Neutrophil (primary cell): Measurements from ENCODE around the gene STIM2.

Experiments
- H3K27ac ChIP-seq: fragments of 200-600 bp; sonication (generic); 2 replicates; pipeline ENCODE4 v1.5.1; 2016; ENCODE audit warnings: mild to moderate bottlenecking, moderate library complexity
- H3K27me3 ChIP-seq: fragments of 200-600 bp; sonication (generic); 2 replicates; pipeline ENCODE4 v1.6.0; 2016; ENCODE audit warnings: mild to moderate bottlenecking
- H3K36me3 ChIP-seq: fragments of 200-600 bp; sonication (generic); 2 replicates; pipeline ENCODE4 v1.5.1; 2017
- H3K4me1 ChIP-seq, 2 experiments: fragments of 200-600 bp in 1 of 2; sonication (generic) in 1 of 2; 1 replicate in 1 of 2; 2 replicates in 1 of 2; pipeline versions ENCODE4 v1.5.1 to v1.6.1; 2013 to 2016; ENCODE audit warnings: low read depth in 1 of 2, low read length in 1 of 2, mild to moderate bottlenecking in 1 of 2, moderate library complexity in 1 of 2; ENCODE audit not compliant: control insufficient read depth in 1 of 2, insufficient read depth in 1 of 2
- H3K4me3 ChIP-seq, 2 experiments: fragments of 200-600 bp in 1 of 2; sonication (generic) in 1 of 2; 1 replicate in 1 of 2; 2 replicates in 1 of 2; pipeline ENCODE4 v1.5.1; 2013 to 2016; ENCODE audit warnings: low read depth in 1 of 2, low read length in 1 of 2, mild to moderate bottlenecking in 1 of 2, moderate library complexity in 1 of 2
- H3K9me3 ChIP-seq: fragments of 200-600 bp; sonication (generic); 2 replicates; pipeline ENCODE4 v1.5.1; 2016
- TF ChIP-seq, protein P1 (sequence below): fragments of 200-600 bp; sonication (generic); IDR thresholded peaks from 2 replicates; pipeline ENCODE4 v1.5.1; 2016; ENCODE audit warnings: antibody characterized with exemption

The STIM2 gene

DNA sequence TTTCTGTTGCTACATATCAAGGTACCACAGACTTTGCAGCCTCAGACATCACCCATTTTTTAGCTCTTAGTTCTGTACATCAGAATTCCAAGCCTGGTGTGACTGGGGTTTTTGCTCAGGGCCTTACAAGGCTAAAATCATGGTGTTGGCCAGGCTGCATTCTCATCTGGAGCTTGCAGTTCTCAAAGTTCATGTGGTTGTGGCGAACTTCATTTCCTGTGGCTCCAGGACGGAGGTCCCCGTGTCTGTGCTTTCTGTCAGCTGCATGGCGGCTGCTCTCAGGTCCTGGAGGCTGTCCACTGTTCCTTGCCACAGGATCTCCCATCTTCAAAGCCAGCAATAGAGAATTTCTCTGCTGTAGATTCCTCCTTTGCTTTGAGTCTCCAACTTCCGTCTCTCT, 157.4 kb downstream of the STIM2 start:
- H3K9me3 ChIP-seq: no peaks in the 10 kb centered on the region
- no peaks in the 10 kb centered on the region for H3K4me1 ChIP-seq
- no peak overlapping the region for H3K4me3 ChIP-seq
- H3K27ac ChIP-seq: no peak overlapping the region
- H3K36me3 ChIP-seq: peaks cover 49% of the 10 kb centered on the region
- no peaks in the 10 kb centered on the region for H3K27me3 ChIP-seq
- TF ChIP-seq, protein P1, sequence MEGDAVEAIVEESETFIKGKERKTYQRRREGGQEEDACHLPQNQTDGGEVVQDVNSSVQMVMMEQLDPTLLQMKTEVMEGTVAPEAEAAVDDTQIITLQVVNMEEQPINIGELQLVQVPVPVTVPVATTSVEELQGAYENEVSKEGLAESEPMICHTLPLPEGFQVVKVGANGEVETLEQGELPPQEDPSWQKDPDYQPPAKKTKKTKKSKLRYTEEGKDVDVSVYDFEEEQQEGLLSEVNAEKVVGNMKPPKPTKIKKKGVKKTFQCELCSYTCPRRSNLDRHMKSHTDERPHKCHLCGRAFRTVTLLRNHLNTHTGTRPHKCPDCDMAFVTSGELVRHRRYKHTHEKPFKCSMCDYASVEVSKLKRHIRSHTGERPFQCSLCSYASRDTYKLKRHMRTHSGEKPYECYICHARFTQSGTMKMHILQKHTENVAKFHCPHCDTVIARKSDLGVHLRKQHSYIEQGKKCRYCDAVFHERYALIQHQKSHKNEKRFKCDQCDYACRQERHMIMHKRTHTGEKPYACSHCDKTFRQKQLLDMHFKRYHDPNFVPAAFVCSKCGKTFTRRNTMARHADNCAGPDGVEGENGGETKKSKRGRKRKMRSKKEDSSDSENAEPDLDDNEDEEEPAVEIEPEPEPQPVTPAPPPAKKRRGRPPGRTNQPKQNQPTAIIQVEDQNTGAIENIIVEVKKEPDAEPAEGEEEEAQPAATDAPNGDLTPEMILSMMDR: no peak

DNA sequence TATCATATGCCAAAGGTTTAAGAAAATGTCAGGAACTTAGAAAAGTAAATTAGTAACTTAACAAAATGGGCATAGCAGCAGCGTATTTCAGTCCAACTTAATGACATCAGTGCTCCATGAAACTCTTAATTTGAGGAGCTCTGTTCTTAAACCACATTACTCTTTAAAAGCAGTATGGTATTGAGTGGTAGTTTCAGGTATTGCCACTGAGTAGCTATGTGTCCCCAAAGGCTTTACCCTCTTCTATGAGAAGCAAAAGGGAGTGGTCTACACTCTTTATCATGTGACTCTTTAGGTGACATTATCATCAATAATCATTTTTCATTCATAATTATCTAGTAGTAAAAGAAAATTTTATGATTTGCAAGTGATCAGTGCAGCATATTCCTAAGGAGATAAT, 158.3 kb downstream of the STIM2 start:
- H3K27me3 ChIP-seq: no peaks in the 10 kb centered on the region
- TF ChIP-seq, protein P1: no peak
- no peak overlapping the region for H3K4me3 ChIP-seq
- H3K36me3 ChIP-seq: peaks cover 57% of the 10 kb centered on the region
- no peaks in the 10 kb centered on the region for H3K9me3 ChIP-seq
- no peak overlapping the region for H3K27ac ChIP-seq
- H3K4me1 ChIP-seq: no peaks in the 10 kb centered on the region

DNA sequence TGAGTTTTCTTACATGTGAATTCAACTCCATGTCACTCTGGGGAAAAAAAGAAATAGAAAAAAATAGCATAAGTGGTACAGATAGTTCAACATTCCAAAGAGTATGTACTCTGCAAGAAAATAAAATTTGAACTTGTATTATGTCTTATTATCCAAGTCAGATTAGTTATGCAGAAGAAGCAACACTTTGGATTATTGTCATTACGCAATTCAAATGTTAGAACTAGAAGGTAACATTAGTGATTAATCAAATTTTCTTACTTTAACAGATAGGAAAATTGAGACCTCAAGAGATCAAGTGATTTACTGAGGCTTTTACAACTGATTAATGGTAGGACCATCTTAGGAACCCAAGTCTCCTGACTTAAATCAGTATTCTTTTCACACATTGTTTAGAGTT, 159.1 kb downstream of the STIM2 start:
- no peaks in the 10 kb centered on the region for H3K9me3 ChIP-seq
- no peaks in the 10 kb centered on the region for H3K4me1 ChIP-seq
- H3K27me3 ChIP-seq: no peaks in the 10 kb centered on the region
- no peak overlapping the region for H3K27ac ChIP-seq
- TF ChIP-seq, protein P1: no peak
- peaks cover 60% of the 10 kb centered on the region for H3K36me3 ChIP-seq
- H3K4me3 ChIP-seq: no peak overlapping the region

DNA sequence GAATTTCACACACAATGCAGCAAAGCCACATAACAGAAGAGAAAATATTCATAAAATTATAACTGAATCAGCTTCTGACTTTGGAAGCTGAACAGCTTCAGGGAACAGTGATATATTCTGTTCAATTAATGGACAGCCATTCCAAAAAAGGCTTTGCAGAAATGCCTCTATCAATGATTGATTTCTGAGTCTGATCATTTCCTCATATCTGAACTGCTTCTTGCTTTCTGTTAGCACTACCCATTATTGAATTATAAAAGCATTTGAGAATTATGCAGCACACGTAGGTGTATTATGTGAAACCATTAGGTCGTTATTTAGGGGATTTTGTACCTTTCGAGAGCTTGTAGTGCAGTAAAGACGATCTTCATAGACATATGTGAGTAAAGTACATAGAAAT, 159.6 kb downstream of the STIM2 start:
- Histone ChIP-seq H3K27ac (no peak overlapping the region), H3K9me3 (no peaks in the 10 kb centered on the region), H3K36me3 (peaks cover 60% of the 10 kb centered on the region), H3K27me3 (no peaks in the 10 kb centered on the region), H3K4me3 (no peak overlapping the region), H3K4me1 (no peaks in the 10 kb centered on the region)
- TF ChIP-seq, protein P1: no peak

DNA sequence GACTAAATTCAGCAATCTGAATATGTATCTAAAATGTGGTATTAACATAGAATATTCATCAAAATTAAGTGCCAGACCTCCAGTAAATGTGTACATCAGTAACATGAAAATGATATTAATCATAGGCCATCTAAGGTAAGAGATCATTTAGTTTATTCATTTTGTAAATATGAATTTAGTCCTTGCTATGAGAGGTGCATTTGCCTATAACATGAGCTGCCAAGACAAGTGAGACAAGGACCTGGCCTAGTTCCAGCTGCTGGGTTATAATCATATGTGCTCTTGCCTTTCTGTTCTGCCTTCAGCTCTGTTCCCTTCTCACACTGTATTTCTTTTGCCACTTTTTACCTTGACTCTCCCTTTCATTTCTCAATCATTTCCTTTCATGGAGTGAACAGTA, 160.0 kb downstream of the STIM2 start:
- TF ChIP-seq, protein P1: no peak
- no peak overlapping the region for H3K4me3 ChIP-seq
- H3K36me3 ChIP-seq: peaks cover 60% of the 10 kb centered on the region
- no peaks in the 10 kb centered on the region for H3K9me3 ChIP-seq
- H3K27ac ChIP-seq: no peak overlapping the region
- H3K4me1 ChIP-seq: no peaks in the 10 kb centered on the region
- H3K27me3 ChIP-seq: no peaks in the 10 kb centered on the region

DNA sequence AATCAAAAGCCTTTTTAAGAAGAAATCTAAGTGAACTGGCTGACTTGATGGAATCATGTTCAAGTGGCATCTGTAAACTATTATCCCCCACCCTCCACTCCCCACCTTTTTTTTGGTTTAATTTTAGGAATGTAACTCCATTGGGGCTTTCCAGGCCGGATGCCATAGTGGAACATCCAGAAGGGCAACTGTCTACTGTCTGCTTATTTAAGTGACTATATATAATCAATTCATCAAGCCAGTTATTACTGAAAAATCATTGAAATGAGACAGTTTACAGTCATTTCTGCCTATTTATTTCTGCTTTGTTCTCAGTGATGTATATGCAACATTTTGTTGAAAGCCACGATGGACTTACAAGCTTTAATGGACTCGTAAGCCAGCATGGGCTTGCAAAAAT, 162.3 kb downstream of the STIM2 start:
- no peaks in the 10 kb centered on the region for H3K27me3 ChIP-seq
- H3K27ac ChIP-seq: no peak overlapping the region
- H3K4me3 ChIP-seq: no peak overlapping the region
- no peaks in the 10 kb centered on the region for H3K9me3 ChIP-seq
- TF ChIP-seq, protein P1: no peak
- no peaks in the 10 kb centered on the region for H3K4me1 ChIP-seq
- peaks cover 54% of the 10 kb centered on the region for H3K36me3 ChIP-seq
